Chondrocyte (in vitro differentiated cells): ENCODE data around the gene ARSK. TPM values are rescaled to one million over a fixed set of nuclear protein-coding genes. Genes with fewer than 3 reads are reported as not detected.

Experiments
- DNase-seq: peaks from one replicate; pipeline ENCODE4 v3.0.0; 2021; ENCODE audit warnings: mixed read lengths, low spot score
- H3K27ac Mint-ChIP-seq: one replicate; pipeline ENCODE4 v1.8.0; 2021; ENCODE audit warnings: mild to moderate bottlenecking, moderate library complexity, mixed read lengths; ENCODE audit not compliant: unreplicated experiment
- H3K27me3 Mint-ChIP-seq: 2 replicates; pipeline ENCODE4 v1.8.0; 2021; ENCODE audit warnings: low read depth, mixed read lengths
- H3K36me3 Mint-ChIP-seq: 2 replicates; pipeline ENCODE4 v1.8.0; 2021; ENCODE audit warnings: low read depth, mixed read lengths
- H3K4me1 Mint-ChIP-seq: 2 replicates; pipeline ENCODE4 v1.8.0; 2021; ENCODE audit warnings: low read depth, mild to moderate bottlenecking, mixed read lengths
- H3K4me3 Mint-ChIP-seq: one replicate; pipeline ENCODE4 v1.8.0; 2021; ENCODE audit warnings: mild to moderate bottlenecking, moderate library complexity, mixed read lengths; ENCODE audit not compliant: unreplicated experiment
- H3K9me3 Mint-ChIP-seq: 2 replicates; pipeline ENCODE4 v1.8.0; 2021; ENCODE audit warnings: low read depth, mixed read lengths
- long read RNA-seq: library from polyadenylated mRNA; stranded (forward); transcript quantifications from one replicate; pipeline ENCODE4 v2.0.0, GENCODE V29; 2021
- total RNA-seq: library from RNA; stranded (reverse); gene quantifications from 3 replicates; pipeline ENCODE4 v1.2.1, GENCODE V29; 2021
- TF ChIP-seq, protein P1 (sequence below): fragments of 200-600 bp; sonication (generic); IDR thresholded peaks from 2 replicates; pipeline ENCODE4 v1.5.0; 2021; ENCODE audit warnings: antibody characterized with exemption, mild to moderate bottlenecking, moderate library complexity

ARSK gene, protein sequence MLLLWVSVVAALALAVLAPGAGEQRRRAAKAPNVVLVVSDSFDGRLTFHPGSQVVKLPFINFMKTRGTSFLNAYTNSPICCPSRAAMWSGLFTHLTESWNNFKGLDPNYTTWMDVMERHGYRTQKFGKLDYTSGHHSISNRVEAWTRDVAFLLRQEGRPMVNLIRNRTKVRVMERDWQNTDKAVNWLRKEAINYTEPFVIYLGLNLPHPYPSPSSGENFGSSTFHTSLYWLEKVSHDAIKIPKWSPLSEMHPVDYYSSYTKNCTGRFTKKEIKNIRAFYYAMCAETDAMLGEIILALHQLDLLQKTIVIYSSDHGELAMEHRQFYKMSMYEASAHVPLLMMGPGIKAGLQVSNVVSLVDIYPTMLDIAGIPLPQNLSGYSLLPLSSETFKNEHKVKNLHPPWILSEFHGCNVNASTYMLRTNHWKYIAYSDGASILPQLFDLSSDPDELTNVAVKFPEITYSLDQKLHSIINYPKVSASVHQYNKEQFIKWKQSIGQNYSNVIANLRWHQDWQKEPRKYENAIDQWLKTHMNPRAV
- total RNA-seq: 10.0 to 10.7 TPM (median 10.4 TPM) in 3 replicates
- long read RNA-seq, transcript ARSK-201 (8 exons, 3,354 nt): major isoform, 31 of 33 reads
- long read RNA-seq, partial matches to known transcripts: 1 of 33 reads
- long read RNA-seq, other reads (novel, unspliced or antisense): 0 of 33 reads

DNA sequence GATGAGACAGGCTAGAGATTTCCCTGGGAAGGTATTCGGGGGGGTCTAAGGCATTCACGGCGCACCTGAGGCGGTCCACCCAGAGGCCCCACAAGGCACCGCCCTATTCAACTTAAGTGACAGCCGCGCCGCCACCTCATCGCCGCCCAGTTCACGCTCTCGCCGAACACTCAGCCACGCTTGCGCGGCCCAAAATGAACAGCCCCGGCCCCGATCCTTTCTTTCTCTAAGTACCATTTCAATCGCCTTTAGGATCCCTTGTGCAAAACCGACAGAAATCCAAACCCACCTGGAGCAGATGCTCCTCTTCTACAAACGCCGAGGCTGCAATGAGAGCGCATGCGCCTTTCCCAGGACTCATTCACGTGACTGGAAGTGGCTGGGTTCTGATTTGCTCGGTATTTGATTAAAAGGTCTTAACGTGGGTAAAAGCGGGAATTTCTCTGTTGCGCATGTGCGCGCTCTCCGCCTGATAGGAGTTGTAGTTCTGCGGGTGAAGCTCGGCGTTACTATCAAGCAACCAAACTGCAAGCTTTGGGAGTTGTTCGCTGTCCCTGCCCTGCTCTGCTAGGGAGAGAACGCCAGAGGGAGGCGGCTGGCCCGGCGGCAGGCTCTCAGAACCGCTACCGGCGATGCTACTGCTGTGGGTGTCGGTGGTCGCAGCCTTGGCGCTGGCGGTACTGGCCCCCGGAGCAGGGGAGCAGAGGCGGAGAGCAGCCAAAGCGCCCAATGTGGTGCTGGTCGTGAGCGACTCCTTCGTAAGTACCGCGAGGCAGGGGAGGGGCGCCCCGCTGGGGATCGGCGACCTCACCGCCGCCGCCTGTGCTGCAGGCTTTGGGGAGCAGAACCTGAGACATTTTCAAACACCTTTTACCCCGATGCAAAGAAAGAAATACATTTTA, at the start of gene ARSK, which contains the start of gene SKIC3:
TSS of gene ARSK (plus strand) at position 455 of the 902 bp plus-strand sequence. CDS start at position 633, 178 bp downstream.
TSS of gene SKIC3 (minus strand) at position 331 of the 902 bp plus-strand sequence. CDS start 7,827 bp downstream, outside the sequence.
- Mint-ChIP-seq H3K27ac (peak within 1 kb of the TSS; percentile 95), H3K27me3 (no peaks in the 10 kb centered on the region), H3K4me1 (peaks cover 48% of the 10 kb centered on the region), H3K4me3 (peak within 1 kb of the TSS; percentile 86), H3K36me3 (peaks cover 10% of the 10 kb centered on the region), H3K9me3 (no peaks in the 10 kb centered on the region)
- DNase-seq: peak; percentile 97
- TF ChIP-seq, protein P1, sequence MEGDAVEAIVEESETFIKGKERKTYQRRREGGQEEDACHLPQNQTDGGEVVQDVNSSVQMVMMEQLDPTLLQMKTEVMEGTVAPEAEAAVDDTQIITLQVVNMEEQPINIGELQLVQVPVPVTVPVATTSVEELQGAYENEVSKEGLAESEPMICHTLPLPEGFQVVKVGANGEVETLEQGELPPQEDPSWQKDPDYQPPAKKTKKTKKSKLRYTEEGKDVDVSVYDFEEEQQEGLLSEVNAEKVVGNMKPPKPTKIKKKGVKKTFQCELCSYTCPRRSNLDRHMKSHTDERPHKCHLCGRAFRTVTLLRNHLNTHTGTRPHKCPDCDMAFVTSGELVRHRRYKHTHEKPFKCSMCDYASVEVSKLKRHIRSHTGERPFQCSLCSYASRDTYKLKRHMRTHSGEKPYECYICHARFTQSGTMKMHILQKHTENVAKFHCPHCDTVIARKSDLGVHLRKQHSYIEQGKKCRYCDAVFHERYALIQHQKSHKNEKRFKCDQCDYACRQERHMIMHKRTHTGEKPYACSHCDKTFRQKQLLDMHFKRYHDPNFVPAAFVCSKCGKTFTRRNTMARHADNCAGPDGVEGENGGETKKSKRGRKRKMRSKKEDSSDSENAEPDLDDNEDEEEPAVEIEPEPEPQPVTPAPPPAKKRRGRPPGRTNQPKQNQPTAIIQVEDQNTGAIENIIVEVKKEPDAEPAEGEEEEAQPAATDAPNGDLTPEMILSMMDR: peak; percentile 76

- Mint-ChIP-seq H3K9me3 (no peaks in the 10 kb centered on the region), H3K4me3 (no peak overlapping the region), H3K27ac (no peak overlapping the region), H3K27me3 (no peaks in the 10 kb centered on the region), H3K4me1 (peaks cover 8% of the 10 kb centered on the region), H3K36me3 (peaks cover 42% of the 10 kb centered on the region)
- no peak for DNase-seq
- TF ChIP-seq, protein P1: no peak
Observed at GRCh38 chr5:95508550-95508949, 46.4 kb upstream of the ARSK start.

- no peaks in the 10 kb centered on the region for H3K27me3 Mint-ChIP-seq
- no peak for DNase-seq
- H3K4me3 Mint-ChIP-seq: no peak overlapping the region
- TF ChIP-seq, protein P1: no peak
- peaks cover 8% of the 10 kb centered on the region for H3K4me1 Mint-ChIP-seq
- no peaks in the 10 kb centered on the region for H3K9me3 Mint-ChIP-seq
- peaks cover 51% of the 10 kb centered on the region for H3K36me3 Mint-ChIP-seq
- no peak overlapping the region for H3K27ac Mint-ChIP-seq
Observed at GRCh38 chr5:95511606-95512005, 43.3 kb upstream of the ARSK start.

DNA sequence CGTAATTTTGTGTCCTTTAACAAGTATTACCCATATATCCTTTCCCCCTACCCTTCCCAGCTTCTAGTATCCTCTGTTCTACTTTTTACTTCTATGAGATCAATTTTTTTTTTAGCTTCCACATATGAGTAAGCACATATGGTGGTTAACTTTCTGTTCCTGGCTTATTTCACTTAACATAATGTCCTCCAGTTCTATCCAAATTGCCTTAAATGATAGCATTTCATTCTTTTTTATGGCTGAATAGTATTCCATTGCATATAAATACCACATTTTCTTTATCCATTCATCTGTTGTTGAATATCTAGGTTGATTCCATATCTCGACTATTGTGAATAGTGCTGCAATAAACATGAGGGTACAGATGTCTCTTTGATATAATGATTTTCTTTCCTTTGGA, 36.5 kb upstream of the ARSK start:
- no peak for DNase-seq
- H3K4me3 Mint-ChIP-seq: no peak overlapping the region
- peaks cover 13% of the 10 kb centered on the region for H3K4me1 Mint-ChIP-seq
- no peaks in the 10 kb centered on the region for H3K9me3 Mint-ChIP-seq
- peaks cover 24% of the 10 kb centered on the region for H3K36me3 Mint-ChIP-seq
- no peak overlapping the region for H3K27ac Mint-ChIP-seq
- H3K27me3 Mint-ChIP-seq: no peaks in the 10 kb centered on the region
- TF ChIP-seq, protein P1: no peak
